HG03135 (cell line): Measurements from ENCODE around the gene EFHC1.

Experiments used
- ATAC-seq: cut with Tn5 transposase; IDR thresholded peaks from one replicate; pipeline ENCODE4 v1.9.1; 2021; ENCODE audit warnings: mild to moderate bottlenecking, moderate library complexity; ENCODE audit not compliant: unreplicated experiment

Gene EFHC1

DNA sequence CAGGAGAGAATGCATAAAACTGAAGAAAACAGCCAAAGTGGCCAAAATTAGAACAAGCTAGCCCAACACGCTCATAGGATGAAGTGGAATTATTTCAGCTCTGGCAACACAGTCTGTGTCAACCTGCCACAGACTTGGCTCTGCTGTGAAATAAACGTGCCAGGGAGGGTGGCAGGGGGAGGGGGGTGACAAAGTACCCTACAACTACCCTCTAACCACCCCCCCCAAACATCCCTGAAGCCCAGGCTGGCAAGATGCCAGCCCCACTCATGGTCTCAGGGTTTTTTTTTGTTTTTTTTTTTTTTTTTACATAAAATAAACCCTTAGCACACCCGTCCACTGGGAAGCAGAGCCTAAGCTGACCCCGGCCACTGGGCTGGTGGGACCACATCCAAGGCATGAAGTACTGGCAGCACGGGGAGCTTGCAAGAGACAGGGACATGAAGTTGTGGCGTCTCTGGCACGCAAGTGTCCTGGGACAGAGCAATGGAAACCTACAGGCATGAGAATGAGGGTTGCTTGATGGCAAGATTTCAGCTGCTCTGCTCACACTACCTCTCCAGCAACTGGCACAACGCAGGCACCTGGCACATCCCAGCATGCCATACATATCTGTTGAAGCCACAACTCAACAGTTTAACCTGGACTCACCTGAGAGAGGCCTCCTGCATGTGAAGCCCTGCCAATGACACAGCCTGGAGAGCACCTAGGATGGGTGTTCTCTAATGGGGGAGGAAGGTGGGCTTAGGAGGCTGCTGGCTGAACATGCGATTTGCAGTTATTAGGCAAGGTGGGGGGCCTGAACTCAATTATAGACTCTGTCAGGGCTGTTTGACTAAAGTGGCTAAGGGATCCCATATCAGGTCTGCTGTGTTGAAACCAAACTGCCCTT lies 80.3 kb downstream of the EFHC1 start:
- ATAC-seq = no peak

DNA sequence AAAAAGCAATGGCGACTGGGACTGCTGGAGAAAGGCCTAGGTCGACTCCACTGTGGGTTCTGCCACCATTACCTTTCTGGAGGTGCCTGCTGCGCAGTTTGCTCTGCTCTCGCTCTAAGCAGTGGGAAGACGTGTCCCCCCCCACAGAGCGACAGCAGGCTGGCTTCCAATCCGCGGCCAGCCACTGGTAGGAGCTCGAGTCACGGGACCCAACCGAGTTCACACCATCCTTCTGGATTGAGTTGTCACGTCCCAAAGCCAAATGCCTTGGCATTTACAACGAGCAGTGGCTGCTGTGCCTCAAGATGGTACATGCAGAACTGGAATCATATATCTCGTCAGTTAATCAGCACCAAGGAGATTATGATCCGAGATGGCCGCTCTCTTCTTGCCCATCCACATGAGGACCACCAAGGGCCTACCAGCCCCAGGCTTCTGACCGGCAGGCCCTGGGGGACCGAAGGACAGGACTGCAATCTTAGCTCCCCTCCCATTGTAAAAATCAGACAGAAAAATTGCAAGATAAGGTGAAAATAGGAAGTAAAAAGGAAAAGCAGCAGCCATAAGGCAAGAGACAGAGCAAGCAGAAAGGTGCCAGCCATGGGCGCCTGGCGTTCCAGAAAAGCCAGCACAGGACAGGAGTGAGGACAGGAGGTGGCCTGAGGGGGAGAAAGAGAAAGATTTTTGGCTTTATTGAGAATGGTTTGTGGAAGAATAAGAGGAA lies 82.3 kb downstream of the EFHC1 start:
- ATAC-seq = no peak

DNA sequence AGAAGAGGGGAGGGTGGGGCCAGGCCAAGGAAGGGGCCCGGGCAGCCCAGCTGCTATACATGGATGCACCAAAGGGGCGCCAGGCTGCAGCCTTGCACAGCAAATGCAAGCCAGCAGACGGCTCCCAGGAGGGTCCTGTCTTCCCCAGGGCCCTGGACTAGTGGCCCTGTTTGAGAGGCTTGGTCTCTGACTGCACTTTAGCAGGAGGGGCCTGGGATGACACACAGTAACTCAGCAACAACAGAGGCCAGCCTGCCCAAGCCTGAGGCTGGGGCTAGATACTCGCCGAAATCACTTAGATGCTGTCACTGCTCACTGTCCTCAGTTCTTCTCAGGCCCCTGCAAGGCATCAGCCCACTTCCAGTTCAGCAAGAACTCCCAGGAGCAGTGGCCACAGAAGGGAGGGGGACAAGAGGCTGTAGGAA lies 83.2 kb downstream of the EFHC1 start:
- no peak for ATAC-seq

DNA sequence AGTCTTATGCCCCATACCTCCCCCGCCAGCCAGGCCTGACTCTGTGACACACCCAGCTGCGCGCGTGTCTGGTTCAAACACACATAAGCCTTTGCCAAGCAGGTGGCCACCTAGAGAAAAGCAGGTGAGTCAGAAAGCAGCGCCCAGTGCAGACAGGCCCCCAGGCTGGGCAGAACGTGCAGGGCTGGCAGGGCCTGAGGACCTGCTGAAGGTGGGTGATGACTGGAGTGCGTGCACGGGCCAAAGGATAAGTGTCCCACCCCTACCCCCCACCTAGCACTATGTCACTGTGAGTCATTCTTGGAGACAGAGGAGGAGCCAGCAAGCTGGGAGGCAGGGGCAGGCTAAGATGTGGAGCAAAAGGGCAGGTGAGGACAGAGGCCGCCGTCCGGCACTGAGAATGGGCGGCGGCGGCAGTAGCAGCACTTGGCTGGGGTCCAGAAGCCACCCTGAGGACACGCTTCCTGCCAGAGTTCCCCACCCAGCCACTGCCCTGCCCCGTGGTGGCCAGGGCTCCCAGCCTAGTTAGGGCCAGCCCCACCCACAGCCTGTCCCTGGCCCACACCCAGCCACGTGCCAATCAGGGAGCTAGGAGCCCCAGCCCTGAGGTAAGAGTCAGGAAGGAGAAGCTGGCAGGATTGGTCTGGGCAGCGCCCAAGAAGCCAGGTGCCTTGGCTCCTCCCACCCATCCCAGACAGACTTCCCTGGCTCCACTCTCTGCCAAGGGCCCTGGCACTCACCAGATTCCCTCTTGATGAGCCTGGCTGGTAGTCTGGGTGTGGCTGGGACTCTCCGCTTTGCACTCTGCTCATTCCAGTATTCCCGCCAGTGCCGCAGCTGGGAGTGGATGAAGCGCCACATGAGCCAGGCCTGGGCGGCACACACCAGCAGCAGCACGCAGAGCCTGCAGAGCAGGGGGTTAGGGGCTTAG lies 84.0 kb downstream of the EFHC1 start:
- no peak for ATAC-seq

DNA sequence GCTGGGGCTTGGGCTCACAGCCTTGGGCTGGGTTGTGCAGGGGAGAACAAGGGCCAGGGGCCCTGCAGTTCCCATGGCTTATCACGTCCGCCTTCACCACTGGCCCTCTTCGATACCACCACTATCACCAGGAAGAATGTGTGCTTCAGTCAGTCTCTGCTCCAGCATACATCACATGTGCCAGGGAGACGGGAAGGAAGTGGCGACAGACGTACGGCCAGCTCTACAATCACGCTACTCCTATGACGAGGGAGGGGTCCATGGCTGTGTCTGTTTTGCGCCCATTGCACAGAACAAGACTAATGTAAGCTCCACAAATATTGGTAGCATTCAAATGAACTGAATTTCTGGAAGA lies 84.6 kb downstream of the EFHC1 start:
- ATAC-seq = no peak

DNA sequence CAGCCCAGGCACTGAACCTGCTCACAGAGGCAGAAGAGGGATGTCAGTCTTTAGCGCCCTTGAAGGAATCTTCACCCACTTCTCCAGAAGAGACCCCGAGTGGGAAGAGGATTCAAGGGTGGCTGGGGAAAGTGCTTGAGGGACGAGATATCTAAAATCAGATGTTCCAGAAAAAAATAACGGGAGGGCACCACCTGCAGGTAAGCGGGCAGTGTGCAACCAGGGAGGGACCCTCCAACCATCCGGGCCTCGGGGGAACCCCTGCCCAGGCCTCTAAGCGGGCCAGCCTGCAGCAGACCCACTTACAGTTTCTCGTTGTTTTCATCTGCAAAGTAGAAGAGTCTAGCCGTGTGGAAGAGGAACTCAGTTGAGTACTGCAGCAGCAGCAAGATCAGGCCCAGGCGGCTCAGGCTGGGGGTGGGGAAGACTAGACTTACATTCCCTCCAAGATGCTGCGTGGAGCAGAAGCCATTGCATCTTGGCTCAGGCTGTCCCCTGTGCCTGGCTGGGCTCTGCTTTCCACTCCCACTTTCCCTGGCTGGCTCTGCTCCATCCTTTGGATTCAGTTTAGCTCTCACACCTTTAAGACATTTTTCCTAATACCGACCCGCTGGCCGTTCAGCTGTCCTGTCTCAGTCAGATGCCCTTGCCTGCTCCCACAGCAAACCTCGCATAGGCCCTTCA lies 85.7 kb downstream of the EFHC1 start:
- no peak for ATAC-seq

DNA sequence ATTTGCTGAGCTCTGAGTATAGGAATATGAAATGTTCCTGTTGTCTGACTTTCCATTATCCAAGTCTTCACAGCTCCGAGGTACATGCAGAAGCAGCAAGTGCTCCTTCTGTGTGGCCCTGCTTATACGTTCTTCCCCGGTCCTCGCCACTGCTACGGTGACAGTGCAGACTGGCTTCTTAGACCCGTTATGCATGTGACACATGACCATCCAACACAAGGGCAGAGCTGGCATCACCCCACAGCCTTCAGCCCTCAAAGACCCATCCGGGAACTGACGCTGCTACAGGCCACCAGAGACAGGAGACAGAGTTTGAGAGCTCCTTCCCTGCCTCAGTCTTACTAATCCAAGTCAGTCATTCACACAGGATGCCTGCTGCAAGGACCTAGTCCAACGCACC lies 86.3 kb downstream of the EFHC1 start:
- ATAC-seq = no peak

DNA sequence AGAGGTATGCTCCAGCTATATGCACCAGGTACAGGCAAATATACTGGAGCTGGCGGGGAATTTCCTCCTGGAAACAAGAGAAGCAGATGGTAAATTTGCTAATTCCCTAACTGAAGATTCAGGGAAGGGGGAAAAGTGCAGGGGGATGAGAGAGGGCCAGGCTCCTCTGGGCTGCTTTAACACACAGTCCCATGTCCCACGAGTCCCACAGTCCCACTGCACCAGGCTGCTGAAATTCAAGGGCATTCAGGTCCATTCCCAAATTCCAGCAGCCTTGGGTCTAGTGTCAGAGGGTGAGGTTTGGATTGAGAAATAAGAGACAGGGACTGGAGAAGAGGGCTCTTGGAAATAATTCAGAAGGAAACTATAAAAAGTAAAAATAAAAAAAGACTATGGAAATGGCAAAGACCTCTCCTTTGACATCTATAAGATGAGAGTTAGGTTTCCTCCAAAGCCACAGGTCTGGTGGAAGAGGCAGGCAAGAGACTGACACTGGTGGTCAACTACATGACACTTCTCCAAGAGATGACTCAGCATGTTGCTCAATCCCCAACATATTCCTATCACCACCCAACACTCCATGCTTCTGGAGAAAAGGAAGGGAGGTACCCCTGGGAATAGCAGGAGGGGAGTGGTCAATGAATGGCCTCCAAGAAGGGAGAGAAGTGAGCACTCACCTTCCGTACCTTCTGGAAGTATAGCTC lies 87.6 kb downstream of the EFHC1 start:
- no peak for ATAC-seq

DNA sequence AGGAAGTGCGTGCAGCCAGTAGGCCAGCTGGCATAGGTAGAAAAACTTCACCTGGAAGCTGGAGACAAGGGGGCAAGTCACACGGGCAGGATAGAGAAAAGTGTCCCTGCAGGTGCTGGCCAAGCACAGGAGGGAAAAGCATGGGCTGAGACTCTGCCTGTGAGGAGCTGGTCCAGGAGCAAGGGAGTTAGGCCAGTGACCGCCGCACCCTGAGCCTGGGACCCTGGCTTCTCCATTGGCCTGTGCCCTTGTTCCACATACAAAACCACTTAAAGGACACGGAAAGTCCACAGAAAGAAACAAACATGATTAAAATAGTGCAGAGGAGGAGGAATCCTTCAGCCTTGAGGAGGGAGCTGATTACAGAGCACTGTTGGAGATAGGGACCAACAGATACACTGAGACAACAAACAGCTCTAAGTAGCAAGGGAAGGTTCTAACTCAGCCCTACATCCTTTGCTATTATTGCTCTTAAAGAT lies 88.2 kb downstream of the EFHC1 start:
- ATAC-seq = no peak

DNA sequence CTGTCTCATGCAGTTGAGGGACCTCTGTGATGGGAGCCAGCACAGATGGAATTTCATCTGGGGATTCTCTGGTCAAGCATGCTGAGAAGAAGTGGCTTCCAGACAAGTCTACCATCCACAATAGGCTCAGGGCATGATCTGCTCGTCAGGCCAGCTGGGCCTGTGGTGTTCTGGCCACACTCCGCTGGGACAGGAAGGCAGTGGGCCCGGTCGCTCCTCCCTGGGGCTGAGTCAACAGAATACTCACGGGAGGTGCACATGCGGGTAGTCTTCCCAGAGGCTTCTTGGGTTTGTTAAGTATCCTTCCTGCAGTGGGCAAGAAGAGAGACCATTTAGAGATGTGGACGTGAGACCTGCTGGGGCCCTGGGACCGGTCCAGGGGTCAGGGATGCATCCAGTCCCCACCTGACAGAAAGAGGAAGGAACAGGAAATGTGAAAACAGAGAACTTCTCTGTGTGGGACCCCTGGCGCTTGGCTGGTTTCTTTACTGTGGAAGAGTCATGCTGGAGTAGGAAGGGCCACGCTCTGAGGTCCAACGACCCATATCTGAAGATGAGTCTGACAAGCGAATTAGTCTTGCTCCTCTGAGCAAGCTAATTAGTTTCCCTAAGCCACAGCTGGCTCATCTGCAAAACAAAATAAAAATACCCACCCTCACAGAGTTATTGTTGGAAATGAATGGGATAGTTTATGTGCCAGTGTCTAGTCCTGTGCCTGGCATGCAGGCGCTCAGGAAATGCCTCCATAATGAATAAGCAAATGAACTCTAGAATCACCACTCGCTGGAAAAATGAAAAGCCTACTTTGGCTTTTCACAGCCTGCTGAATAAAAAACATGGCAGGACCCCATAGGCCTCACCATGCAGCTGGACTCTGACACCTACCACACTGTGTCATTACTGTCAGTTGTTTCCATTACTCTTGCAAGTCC lies 89.4 kb downstream of the EFHC1 start:
- ATAC-seq = no peak

DNA sequence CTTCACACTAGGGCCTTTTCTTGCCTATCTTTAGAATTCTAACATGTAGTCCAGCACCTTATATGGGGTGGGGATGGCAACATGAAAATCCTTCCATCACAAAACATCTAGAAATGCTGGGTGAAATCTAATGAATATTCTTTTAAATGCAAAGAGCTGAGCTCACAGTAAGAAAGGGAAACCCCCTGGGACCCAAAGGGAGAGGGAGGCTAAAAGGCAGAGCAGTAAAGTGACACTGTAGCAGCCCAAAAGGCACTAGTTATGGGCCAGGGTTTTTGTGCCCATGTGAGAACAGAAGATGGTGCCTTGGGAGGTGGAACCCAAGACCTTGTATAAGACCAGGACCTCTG lies 90.0 kb downstream of the EFHC1 start:
- no peak for ATAC-seq

DNA sequence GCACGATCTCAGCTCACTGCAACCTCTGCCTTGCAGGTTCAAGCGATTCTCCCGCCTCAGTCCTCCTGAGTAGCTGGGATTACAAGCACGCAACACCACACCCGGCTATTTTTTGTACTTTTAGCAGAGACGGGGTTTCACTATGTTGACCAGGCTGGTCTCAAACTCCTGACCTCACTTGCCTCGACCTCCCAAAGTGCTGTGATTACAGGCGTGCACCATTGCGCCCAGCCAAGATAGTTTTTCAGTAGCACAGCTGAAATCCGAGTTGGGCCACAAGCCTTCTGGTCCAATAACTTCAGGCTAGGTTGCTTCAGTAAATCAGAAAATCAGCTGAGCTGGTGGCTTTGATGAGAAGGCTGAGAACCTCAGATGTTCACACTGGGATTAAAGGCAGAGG lies 91.0 kb downstream of the EFHC1 start:
- no peak for ATAC-seq

DNA sequence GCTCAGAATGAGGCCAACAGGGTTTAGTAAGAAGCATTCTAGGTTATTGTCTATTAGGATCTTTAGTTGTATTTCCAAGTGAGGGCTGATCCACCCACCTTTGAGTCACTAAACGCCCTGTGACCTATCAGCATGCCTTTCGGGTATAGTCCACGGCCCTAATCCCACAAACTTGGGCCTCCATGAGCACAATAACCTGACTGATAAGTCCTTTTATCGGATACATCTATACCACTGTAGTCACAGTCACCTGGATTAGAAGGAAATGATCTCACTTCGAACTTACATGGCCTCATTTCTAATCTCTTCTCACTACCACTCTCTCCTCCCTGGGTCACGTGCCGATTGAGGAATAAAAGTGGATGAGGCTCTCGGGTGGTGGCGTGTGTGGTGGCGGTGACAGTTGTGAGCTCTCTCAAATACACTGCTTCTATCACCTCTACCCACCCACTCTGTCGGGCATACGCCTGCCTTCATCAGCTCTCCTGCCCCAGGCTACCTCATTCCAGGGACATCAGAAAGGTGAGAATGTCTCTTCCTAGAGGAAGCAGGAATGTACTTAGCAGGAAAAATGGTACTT lies 91.5 kb downstream of the EFHC1 start:
- ATAC-seq = no peak

DNA sequence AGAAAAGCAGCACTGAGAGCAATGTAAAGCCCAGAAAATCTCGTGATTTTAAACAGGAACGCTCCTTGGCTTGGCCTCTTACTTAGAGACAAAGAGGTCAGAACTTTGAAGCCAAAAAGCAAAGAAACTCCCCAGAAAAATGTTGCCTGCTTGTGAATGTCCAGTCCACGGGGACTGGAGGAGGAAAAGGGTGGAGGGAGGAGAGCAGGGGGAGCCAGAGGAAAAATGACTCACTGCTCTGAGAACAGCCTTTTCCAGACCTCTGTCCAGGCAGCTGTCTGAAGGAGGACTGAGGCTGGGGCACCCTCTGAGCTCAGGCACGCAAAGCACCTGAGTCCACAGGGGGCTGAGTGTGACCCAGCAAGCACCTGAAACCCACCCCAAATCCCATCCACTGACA lies 92.1 kb downstream of the EFHC1 start:
- no peak for ATAC-seq

DNA sequence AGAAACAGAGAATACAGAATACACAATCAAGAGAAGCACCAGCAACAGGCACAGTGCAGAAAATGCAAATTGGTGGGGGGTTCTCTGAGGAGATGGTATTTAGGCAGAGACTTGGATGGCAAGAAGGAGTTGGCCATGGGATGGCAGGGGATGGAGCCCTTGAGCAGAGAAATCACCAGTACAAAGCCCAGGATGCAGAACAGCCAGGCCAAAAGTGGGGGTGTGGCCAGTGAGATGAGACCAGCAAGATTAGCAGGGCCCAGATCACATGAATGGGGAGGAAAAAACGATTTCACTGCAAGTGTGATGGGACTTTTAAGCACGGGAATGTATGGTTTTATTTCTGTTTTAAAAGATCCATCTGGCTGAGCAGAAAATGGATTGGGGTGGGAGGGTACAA lies 93.3 kb downstream of the EFHC1 start:
- no peak for ATAC-seq

DNA sequence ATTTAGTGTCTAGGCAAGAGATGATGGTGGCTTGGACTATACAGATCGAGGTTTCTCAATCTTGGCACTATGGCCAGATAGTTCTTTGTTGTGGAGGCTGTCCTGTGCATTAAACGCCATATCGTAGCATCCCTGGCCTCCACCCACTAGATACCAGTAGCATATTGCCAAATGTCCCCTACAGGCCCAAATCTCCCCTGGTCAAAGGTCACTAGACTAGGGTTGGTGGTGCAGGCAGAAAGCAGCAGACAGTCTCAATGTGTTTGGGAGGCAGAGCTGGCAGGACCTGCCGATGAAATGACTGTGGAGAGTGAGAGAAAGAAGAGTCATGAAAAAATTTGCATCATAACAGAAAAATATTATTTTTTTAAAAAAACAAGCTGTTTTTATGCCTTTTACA lies 93.8 kb downstream of the EFHC1 start:
- no peak for ATAC-seq

DNA sequence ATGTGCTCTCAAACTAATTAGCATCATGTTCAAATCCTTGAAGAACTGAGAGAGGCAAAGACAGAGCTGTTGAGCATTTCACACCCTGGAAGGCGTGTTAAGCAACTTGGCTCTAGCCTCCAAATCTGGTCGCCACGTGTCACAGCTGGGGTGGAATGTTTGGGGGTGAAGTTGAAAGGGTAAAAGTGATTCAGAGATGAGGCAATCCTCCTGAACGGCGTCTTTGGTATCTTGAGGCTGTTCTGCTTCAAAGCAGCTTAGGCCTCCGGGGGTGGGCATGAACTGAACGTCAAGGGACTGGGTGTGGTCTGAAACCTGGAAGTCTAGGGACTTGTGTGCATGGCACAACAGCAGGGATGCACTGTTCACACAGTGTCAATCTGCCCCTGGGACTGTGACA lies 94.4 kb downstream of the EFHC1 start:
- no peak for ATAC-seq

DNA sequence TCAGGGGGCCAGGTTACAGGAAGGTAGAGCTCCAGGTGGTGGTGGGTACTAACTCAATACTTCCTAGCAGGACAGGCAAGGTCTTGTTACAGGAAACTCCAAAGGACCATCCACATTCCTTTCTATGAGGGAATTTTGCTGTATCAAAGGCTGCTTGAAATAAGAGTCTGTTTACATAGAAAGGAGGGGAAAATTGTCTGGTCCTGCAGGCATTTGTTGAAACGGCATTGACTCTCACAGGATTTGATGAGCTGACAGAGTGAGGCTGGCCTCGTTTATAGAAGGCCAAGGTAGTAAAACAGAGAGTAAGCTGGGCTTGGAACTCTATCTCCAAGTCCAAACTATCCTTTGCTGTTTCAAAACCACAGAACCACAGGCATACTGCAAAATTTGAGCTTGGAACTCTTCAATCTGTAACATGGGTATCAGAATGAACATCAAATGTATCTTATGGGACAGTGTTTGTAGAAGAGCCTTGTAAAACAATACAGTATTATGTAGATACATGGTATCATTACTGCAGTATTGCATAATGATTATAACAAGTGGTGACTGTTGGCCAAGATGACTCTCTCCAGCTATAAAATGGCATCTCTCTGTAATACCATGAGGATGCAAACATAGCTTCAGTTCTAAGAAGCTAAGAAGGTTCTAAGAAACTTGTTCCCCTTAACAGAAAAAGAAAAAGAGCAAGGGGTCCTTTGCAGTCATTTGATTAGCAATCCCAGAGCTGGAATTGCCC lies 95.2 kb downstream of the EFHC1 start:
- ATAC-seq = no peak
